Neural progenitor cell (in vitro differentiated cells): ENCODE measurements around the gene BZW1. TPM values are rescaled to one million over a fixed set of nuclear protein-coding genes. Genes with fewer than 3 reads are reported as not detected.

Source experiments
- DNase-seq: peaks from one replicate; pipeline ENCODE4 v3.0.0-alpha.2; 2016; ENCODE audit warnings: low spot score
- H2AFZ ChIP-seq: fragments of 200-600 bp; sonication (generic); replicated peaks from 2 replicates; pipeline ENCODE4 v1.6.1; 2016; ENCODE audit warnings: antibody characterized with exemption
- H3F3A ChIP-seq: fragments of 200-600 bp; sonication (generic); 2 replicates; pipeline ENCODE4 v1.6.1; 2016; ENCODE audit warnings: antibody characterized with exemption, low read depth
- H3K27ac ChIP-seq: fragments of 200-600 bp; sonication (generic); 2 replicates; pipeline ENCODE4 v1.5.1; 2016; ENCODE audit warnings: mild to moderate bottlenecking
- H3K27me3 ChIP-seq: fragments of 200-600 bp; sonication (generic); 2 replicates; pipeline ENCODE4 v1.6.1; 2016; ENCODE audit warnings: mild to moderate bottlenecking, moderate library complexity
- H3K36me3 ChIP-seq: fragments of 200-600 bp; sonication (generic); 2 replicates; pipeline ENCODE4 v1.5.1; 2016
- H3K4me1 ChIP-seq: fragments of 200-600 bp; sonication (generic); 2 replicates; pipeline ENCODE4 v1.6.1; 2016; ENCODE audit warnings: mixed run types
- H3K4me2 ChIP-seq: fragments of 200-600 bp; sonication (generic); 2 replicates; pipeline ENCODE4 v1.6.1; 2016
- H3K4me3 ChIP-seq: fragments of 200-600 bp; sonication (generic); 2 replicates; pipeline ENCODE4 v1.5.1; 2016
- H3K79me2 ChIP-seq: fragments of 200-600 bp; sonication (generic); 2 replicates; pipeline ENCODE4 v1.6.1; 2016; ENCODE audit warnings: low read depth
- H3K9ac ChIP-seq: fragments of 200-600 bp; sonication (generic); 2 replicates; pipeline ENCODE4 v1.6.1; 2016
- H3K9me3 ChIP-seq: fragments of 200-600 bp; sonication (generic); 2 replicates; pipeline ENCODE4 v1.5.1; 2016; ENCODE audit warnings: low read depth
- H4K20me1 ChIP-seq: fragments of 200-600 bp; sonication (generic); 2 replicates; pipeline ENCODE4 v1.6.1; 2016; ENCODE audit warnings: low read depth
- H3K27ac Mint-ChIP-seq: 3 replicates; pipeline ENCODE4 v1.8.0; 2021; ENCODE audit warnings: mixed read lengths
- H3K27me3 Mint-ChIP-seq: 2 replicates; pipeline ENCODE4 v1.8.0; 2022; ENCODE audit warnings: low read depth, mild to moderate bottlenecking, inconsistent platforms, moderate library complexity, mixed read lengths; ENCODE audit not compliant: insufficient read depth
- H3K36me3 Mint-ChIP-seq: 3 replicates; pipeline ENCODE4 v1.8.0; 2021; ENCODE audit warnings: mixed read lengths
- H3K4me1 Mint-ChIP-seq: 3 replicates; pipeline ENCODE4 v1.8.0; 2021; ENCODE audit warnings: mixed read lengths
- H3K4me3 Mint-ChIP-seq: 3 replicates; pipeline ENCODE4 v1.8.0; 2021; ENCODE audit warnings: mild to moderate bottlenecking, moderate library complexity, mixed read lengths
- H3K9me3 Mint-ChIP-seq: 3 replicates; pipeline ENCODE4 v1.8.0; 2020; ENCODE audit warnings: mixed read lengths
- CTCF ChIP-seq: fragments of 200-600 bp; sonication (generic); IDR thresholded peaks from 2 replicates; pipeline ENCODE4 v1.5.1; 2017; ENCODE audit warnings: antibody characterized with exemption, mild to moderate bottlenecking
- EZH2 ChIP-seq: fragments of 200-600 bp; sonication (generic); IDR thresholded peaks from 2 replicates; pipeline ENCODE4 v1.6.1; 2017; ENCODE audit warnings: antibody characterized with exemption, mild to moderate bottlenecking, moderate library complexity
- EZH2phosphoT487 ChIP-seq: fragments of 200-600 bp; sonication (generic); IDR thresholded peaks from 2 replicates; pipeline ENCODE4 v1.6.1; 2017; ENCODE audit warnings: antibody characterized with exemption
- total RNA-seq: library from RNA; depleted of rRNA; stranded (reverse); fragments of >200 nt; gene quantifications from 2 replicates; pipeline ENCODE4 v1.2.3, GENCODE V29; 2015; ENCODE audit warnings: low replicate concordance

The BZW1 gene
- total RNA-seq, 1 donor from 2014 or later = 421 TPM

- no peaks in the 10 kb centered on the region for H3K4me1 Mint-ChIP-seq
- Histone ChIP-seq H3K36me3 (no peaks in the 10 kb centered on the region), H3K4me3 (no peak overlapping the region), H3K4me2 (no peak overlapping the region), H3K79me2 (no peaks in the 10 kb centered on the region), H2AFZ (no peak overlapping the region), H4K20me1 (no peaks in the 10 kb centered on the region), H3K9me3 (no peaks in the 10 kb centered on the region), H3F3A (no peaks in the 10 kb centered on the region), H3K27ac (no peak overlapping the region), H3K4me1 (no peaks in the 10 kb centered on the region), H3K27me3 (no peaks in the 10 kb centered on the region), H3K9ac (no peak overlapping the region)
- H3K4me3 Mint-ChIP-seq = no peak overlapping the region
- peaks cover 3% of the 10 kb centered on the region for H3K27me3 Mint-ChIP-seq
- peaks cover 14% of the 10 kb centered on the region for H3K9me3 Mint-ChIP-seq
- no peak overlapping the region for H3K27ac Mint-ChIP-seq
- peaks cover 1% of the 10 kb centered on the region for H3K36me3 Mint-ChIP-seq
- no peak for DNase-seq
- no peak for TF ChIP-seq EZH2
- no peak for TF ChIP-seq CTCF
- no peak for TF ChIP-seq EZH2phosphoT487
Observed at GRCh38 chr2:200834701-200835100, 23.0 kb downstream of the BZW1 start.

- no peak overlapping the region for H3K4me3 Mint-ChIP-seq
- Histone ChIP-seq H3F3A (no peaks in the 10 kb centered on the region), H3K9me3 (no peaks in the 10 kb centered on the region), H3K9ac (no peak overlapping the region), H3K4me3 (no peak overlapping the region), H4K20me1 (no peaks in the 10 kb centered on the region), H2AFZ (no peak overlapping the region), H3K36me3 (no peaks in the 10 kb centered on the region), H3K27me3 (no peaks in the 10 kb centered on the region), H3K4me1 (no peaks in the 10 kb centered on the region), H3K4me2 (no peak overlapping the region), H3K27ac (no peak overlapping the region), H3K79me2 (no peaks in the 10 kb centered on the region)
- no peak overlapping the region for H3K27ac Mint-ChIP-seq
- peaks cover 1% of the 10 kb centered on the region for H3K36me3 Mint-ChIP-seq
- no peaks in the 10 kb centered on the region for H3K4me1 Mint-ChIP-seq
- no peak for DNase-seq
- peaks cover 14% of the 10 kb centered on the region for H3K9me3 Mint-ChIP-seq
- TF ChIP-seq EZH2 (no peak), EZH2phosphoT487 (no peak), CTCF (no peak)
- peaks cover 3% of the 10 kb centered on the region for H3K27me3 Mint-ChIP-seq
Observed at GRCh38 chr2:200839513-200839912, 27.8 kb downstream of the BZW1 start.

GRCh38 chr2:200843993-200844948 is 32.6 kb downstream of the BZW1 start:
- H3K27me3 Mint-ChIP-seq = no peaks in the 10 kb centered on the region
- no peaks in the 10 kb centered on the region for H4K20me1 ChIP-seq
- H3F3A ChIP-seq = peaks cover 2% of the 10 kb centered on the region
- no peaks in the 10 kb centered on the region for H3K4me1 ChIP-seq
- no peak overlapping the region for H3K4me3 ChIP-seq
- no peak overlapping the region for H3K9ac ChIP-seq
- H3K9me3 Mint-ChIP-seq = no peaks in the 10 kb centered on the region
- no peaks in the 10 kb centered on the region for H3K36me3 Mint-ChIP-seq
- H3K27ac ChIP-seq = no peak overlapping the region
- TF ChIP-seq CTCF (no peak), EZH2 (no peak), EZH2phosphoT487 (no peak)
- no peak overlapping the region for H2AFZ ChIP-seq
- no peaks in the 10 kb centered on the region for H3K79me2 ChIP-seq
- no peaks in the 10 kb centered on the region for H3K36me3 ChIP-seq
- no peak overlapping the region for H3K4me3 Mint-ChIP-seq
- H3K27me3 ChIP-seq = no peaks in the 10 kb centered on the region
- H3K4me2 ChIP-seq = no peak overlapping the region
- no peak overlapping the region for H3K27ac Mint-ChIP-seq
- no peak for DNase-seq
- no peaks in the 10 kb centered on the region for H3K9me3 ChIP-seq
- no peaks in the 10 kb centered on the region for H3K4me1 Mint-ChIP-seq
